Measurements from ENCODE around the gene TMEM221. TPM values are rescaled to one million over a fixed set of nuclear protein-coding genes. Genes with fewer than 3 reads are reported as not detected.

Gene TMEM221
- total RNA-seq, 1 donor from 2014 or later = not detected

- intact Hi-C loops (cut with DNase I) = loop anchor here (5.0 kb wide), 1 partner anchor 99 kb away; no protein-coding TSS in a partner anchor
- ATAC-seq = peak; percentile 35
These were observed 56.9 kb downstream of the TMEM221 start for GRCh38 chr19:17391371-17392151.

DNA sequence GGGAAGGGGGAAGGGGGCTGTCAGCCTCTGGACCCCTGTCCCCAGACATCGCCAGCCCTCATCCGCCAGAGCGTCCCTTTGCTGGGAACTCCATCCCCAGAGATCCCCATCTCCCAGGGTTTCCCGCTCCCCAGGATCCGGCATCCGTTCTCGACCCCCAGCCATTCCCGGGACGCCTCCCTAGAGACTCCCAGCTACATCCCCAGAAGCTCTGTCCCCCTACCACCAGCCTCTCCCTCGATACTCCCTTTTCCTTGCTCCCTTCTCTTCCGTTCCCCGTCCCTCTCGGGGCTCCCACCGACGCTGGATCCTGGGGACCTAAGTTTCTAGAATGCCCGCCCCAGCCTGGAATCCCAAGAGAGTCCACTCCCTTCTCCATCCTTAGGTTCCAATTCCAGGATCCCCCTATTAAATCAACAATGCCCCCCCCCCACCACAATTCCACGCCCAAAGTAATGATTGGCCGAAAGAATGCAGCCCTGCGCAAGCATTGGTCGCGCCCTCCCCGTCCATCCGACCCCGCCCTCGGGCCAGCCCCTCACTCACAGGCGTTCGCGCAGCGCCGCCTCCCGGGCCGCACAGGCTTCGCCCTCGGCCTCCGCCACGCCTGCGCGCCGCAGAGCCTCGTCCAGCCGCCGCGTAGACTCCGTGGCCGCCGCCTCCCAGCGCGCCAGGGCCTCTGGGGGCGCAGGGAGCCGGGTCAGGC is 57.6 kb downstream of the TMEM221 start:
- DNase-seq (ENCODE audit: missing footprints) (peak; percentile 94), ATAC-seq (peak; percentile 93)
- intact Hi-C loops (cut with DNase I) = loop anchor here (5.0 kb wide), 1 partner anchor 99 kb away; no protein-coding TSS in a partner anchor

More at GRCh38 chr19:17391371-17392151, 56.9 kb downstream of the TMEM221 start:
- DNase-seq (ENCODE audit: missing footprints) = no peak

GRCh38 chr19:17389957-17390664 is 58.4 kb downstream of the TMEM221 start:
- ATAC-seq = no peak
- DNase-seq (ENCODE audit: missing footprints) = no peak
- intact Hi-C loops (cut with DNase I) = loop anchor here (5.0 kb wide), 1 partner anchor 98 kb away; no protein-coding TSS in a partner anchor

GRCh38 chr19:17389288-17389687 is 59.2 kb downstream of the TMEM221 start:
- ATAC-seq (no peak), DNase-seq (ENCODE audit: missing footprints) (no peak)
- intact Hi-C loops (cut with DNase I) = no loop called here

DNA sequence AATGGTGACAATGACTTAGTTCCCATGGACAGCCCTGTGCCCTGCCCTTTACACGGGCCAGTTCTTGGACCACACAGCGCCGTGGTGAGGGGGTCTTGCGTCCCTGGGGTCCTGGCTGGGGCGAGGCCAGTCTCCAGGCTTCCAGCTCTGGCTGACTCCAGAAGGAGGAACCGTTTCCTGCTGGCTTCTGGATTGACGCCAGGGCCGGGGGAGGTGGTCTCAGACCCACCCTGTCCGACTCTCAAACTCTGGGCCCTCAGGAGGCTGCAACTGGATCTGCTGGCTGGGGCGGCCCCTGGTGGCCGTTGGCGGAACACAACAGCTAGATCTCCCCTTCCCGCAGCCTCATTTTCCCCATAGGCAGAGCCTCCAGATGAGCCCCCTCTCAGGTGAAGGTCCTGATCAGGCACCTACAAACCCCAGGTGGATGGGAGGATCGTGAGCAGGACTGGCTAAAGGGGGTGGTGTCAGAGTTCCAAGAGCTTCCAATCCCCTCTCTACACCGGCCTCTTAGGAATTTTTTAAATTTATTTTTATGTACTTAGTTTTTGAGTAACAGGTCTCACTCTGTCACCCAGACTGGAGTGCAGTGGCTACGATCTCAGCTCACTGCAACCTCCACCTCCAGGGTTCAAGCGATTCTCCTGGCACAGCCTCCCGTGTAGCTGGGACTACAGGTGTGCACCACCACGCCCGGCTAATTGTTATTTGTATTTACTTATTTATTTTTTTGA is 62.4 kb downstream of the TMEM221 start:
- DNase-seq (ENCODE audit: missing footprints) = peak; percentile 80
- intact Hi-C loops (cut with DNase I) = loop anchor here (1.0 kb wide), 1 partner anchor 40 kb away; no protein-coding TSS in a partner anchor
- ATAC-seq = no peak

Other genes with a start within 250 kb of the TMEM221 start
- gene USE1, start 233.3 kb downstream of the TMEM221 start, total RNA-seq = 32.8 TPM
- gene OCEL1, start 222.4 kb downstream of the TMEM221 start, total RNA-seq = 26.0 TPM
- gene NR2F6, start 202.7 kb downstream of the TMEM221 start, total RNA-seq = 76.4 TPM
- 7.6 TPM for gene USHBP1, start 183.9 kb downstream of the TMEM221 start, total RNA-seq
- gene BABAM1, start 181.2 kb downstream of the TMEM221 start, total RNA-seq = 82.0 TPM
- gene ANKLE1, start 166.8 kb downstream of the TMEM221 start, total RNA-seq = 0.19 TPM
- gene ABHD8, start 145.2 kb downstream of the TMEM221 start, total RNA-seq = 13.8 TPM
- 200 TPM for gene MRPL34, start 142.8 kb downstream of the TMEM221 start, total RNA-seq
- gene DDA1, start 139.1 kb downstream of the TMEM221 start, total RNA-seq = 28.8 TPM
- gene ANO8, start 113.8 kb downstream of the TMEM221 start, total RNA-seq = 9.6 TPM
- 11.5 TPM for gene GTPBP3, start 111.1 kb downstream of the TMEM221 start, total RNA-seq
- 29.0 TPM for gene PLVAP, start 71.3 kb downstream of the TMEM221 start, total RNA-seq
- not detected for gene CCDC194, start 54.5 kb downstream of the TMEM221 start, total RNA-seq
- gene BST2, start 43.0 kb downstream of the TMEM221 start, total RNA-seq = 54.5 TPM
- gene MVB12A, start 28.6 kb downstream of the TMEM221 start, total RNA-seq = 19.9 TPM
- not detected for gene NXNL1, start 12.3 kb upstream of the TMEM221 start, total RNA-seq
- 66.2 TPM for gene SLC27A1, start 21.9 kb upstream of the TMEM221 start, total RNA-seq
- gene PGLS, start 63.0 kb upstream of the TMEM221 start, total RNA-seq = 20.8 TPM
- 35.5 TPM for gene COLGALT1, start 107.0 kb upstream of the TMEM221 start, total RNA-seq
- gene UNC13A, start 239.7 kb upstream of the TMEM221 start, total RNA-seq = 0.03 TPM